Fibroblast of villous mesenchyme (primary cell): ENCODE measurements around the gene CBR1. TPM values are rescaled to one million over a fixed set of nuclear protein-coding genes. Genes with fewer than 3 reads are reported as not detected.

Experiments used
- DNase-seq: peaks from one replicate; pipeline ENCODE4 v3.0.0-alpha.2; 2010; ENCODE audit warnings: low read depth
- H3K4me3 ChIP-seq: 2 replicates; pipeline ENCODE4 v1.5.1; 2011; ENCODE audit warnings: low read depth, mild to moderate bottlenecking, low read length
- total RNA-seq: library from RNA; depleted of rRNA; stranded (reverse); fragments of >200 nt; gene quantifications from 2 replicates; pipeline ENCODE4 v1.2.3, GENCODE V29; 2012
- TF ChIP-seq, protein P1 (sequence below): IDR thresholded peaks from 2 replicates; pipeline ENCODE4 v1.5.1; 2012; ENCODE audit warnings: low read depth, mild to moderate bottlenecking, low read length; ENCODE audit not compliant: insufficient read depth

The CBR1 gene
- total RNA-seq, 1 donor: 80.7 TPM

DNA sequence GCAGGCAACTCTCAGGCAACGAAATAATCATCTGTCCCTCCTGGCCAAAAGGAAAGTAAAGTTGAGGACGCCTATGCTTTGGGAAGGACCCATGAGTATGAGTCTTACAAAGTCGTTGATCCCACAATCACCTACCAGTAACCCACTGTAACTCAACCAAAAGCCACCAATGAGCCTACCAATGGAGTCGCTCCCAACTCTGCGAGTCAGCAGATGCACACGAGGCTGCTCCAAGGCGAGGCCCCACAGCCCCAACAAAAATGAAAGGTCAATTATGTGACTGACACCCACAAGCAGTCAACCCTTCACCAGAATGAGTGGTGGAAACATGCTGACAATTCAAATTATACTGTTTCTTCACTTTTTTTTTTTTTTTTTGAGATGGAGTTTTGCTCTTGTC lies 21.5 kb upstream of the CBR1 start:
- H3K4me3 ChIP-seq: no peak overlapping the region
- DNase-seq: no peak
- TF ChIP-seq, protein P1, sequence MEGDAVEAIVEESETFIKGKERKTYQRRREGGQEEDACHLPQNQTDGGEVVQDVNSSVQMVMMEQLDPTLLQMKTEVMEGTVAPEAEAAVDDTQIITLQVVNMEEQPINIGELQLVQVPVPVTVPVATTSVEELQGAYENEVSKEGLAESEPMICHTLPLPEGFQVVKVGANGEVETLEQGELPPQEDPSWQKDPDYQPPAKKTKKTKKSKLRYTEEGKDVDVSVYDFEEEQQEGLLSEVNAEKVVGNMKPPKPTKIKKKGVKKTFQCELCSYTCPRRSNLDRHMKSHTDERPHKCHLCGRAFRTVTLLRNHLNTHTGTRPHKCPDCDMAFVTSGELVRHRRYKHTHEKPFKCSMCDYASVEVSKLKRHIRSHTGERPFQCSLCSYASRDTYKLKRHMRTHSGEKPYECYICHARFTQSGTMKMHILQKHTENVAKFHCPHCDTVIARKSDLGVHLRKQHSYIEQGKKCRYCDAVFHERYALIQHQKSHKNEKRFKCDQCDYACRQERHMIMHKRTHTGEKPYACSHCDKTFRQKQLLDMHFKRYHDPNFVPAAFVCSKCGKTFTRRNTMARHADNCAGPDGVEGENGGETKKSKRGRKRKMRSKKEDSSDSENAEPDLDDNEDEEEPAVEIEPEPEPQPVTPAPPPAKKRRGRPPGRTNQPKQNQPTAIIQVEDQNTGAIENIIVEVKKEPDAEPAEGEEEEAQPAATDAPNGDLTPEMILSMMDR: no peak

DNA sequence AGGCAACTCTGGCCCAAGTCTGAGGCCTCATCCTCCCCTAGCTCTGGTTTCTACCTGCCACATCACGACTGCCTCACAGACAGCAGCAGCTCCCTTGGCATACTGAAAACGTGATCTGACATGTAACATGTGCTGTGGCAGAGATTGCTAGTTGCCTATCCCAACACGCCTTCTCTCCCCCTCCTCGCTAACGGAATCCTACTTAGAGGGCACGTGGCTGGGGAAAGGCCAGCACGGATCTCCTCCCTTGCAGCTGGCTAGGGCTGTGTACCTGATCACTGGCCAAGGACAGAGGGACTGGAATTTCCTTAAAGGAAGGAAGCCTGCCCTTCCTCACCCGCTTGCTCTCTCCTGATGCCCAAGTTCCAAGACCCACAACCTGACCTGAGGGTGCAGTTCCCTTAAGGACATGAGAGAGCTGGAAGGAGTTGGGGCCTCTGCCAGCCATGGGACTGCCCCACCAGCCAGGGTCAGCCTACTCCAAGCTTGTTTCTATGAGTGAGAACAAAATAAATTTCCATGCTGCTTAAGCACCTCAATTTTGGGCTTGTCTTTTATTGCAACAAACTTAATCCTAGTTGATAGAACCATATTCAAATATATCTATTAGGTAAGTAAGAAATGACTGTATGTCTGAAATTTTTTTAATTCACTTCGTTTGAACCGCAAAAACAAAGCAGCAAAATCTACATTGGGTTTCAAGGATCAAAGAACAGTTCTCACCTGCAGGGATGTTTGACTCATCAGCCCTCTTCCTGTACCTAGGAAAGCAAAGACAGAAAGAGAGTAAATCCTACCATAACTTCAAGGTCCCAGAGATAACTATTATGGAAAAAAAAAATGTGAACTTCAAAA lies 16.7 kb upstream of the CBR1 start:
- TF ChIP-seq, protein P1: no peak
- H3K4me3 ChIP-seq: no peak overlapping the region
- DNase-seq: no peak

DNA sequence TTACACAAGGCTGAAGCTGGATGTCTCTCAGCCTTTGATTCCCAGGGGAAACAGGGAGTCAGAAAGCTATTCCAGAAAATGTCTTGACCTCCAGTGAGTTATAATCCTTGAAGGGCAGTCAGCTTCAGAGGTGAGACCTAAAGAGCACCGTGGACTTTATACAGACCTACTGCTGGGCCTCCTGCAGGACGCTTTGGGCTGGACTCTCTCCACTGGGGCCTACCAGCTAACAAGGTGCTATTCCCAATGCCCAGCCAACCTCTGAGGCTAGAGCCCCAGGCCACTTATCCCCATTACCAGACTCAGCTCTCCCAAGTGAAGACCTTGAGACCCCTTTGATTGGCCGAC lies 16.1 kb upstream of the CBR1 start:
- TF ChIP-seq, protein P1: no peak

DNA sequence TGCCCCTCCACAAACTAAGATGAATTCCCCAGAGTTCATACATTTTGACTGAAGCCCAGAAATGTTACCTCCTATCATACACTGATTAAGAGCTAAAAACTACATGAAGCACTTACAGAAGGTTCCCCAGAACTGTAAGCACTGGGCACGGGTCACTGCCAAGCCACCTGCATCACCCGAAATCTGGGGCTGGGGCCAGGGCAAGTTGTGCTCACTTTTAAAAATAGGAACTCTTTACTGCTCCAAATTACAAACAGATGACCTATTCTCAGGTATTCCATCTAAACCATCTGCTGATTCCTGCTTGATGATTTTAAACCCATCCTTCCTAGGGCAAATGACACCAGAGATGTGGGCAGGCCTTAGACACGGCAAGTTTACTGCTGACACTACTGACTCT lies 14.3 kb upstream of the CBR1 start:
- H3K4me3 ChIP-seq: no peak overlapping the region
- TF ChIP-seq, protein P1: no peak
- no peak for DNase-seq

More for the DNA sequence above, 16.1 kb upstream of the CBR1 start:
- no peak overlapping the region for H3K4me3 ChIP-seq
- no peak for DNase-seq

DNA sequence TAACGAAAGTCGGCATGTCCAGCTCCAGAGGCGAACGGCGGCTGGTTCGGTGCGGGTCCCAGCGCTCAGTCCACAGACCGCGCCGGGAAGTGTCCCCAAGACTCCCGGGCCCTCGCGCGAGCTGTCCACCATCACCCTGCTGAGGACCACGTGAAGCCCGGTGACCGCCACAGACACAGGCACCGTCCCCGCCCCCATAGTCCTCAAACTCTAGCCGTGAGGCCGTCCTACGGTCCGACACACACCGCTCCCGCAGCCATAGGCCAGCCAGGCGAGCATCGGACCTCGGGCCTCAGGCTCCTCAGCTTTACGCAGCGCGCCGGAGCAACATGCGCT lies 10.0 kb upstream of the CBR1 start:
- DNase-seq: no peak
- peak overlapping the region; percentile 71 for H3K4me3 ChIP-seq
- TF ChIP-seq, protein P1: no peak

DNA sequence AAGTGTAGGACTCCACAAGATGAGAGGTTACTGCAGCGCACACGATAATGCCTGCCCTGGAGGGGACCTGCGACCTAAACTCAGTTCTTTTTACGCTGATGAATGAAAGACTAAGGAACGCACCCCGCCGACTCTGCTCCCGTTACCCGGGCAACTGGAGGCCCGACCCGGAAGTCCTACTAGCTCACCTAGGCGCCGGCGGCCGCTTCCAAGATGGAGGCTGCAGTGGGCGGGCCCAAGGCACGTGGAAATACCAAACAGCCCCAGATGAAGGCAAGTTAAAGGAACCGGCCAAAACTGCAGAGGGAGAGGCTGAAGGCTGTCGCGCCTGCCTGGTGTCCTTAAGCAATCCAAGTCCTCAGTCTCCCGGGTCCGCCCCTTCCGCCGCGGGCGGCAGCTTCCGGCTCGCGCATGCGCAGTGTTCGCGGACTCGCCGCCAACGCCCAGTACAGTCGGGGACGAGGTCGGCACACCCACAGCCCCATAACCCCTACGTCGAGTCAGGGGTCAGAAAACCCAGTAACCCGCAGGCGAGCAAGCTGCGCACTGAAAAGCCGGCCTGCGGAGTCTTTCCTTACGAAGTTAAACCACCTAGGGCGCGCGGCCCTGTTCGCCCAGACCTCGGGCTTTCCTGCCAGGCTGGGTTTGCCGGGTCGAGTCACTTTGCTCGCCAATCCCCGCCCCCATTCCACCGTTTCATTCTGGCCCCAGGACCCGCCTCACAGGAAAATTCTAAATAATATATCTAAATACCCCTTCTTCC lies 9.5 kb upstream of the CBR1 start, which contains the start of gene SETD4:
Gene SETD4, minus strand, starts transcription at position 368 of the 763 bp plus-strand sequence. CDS start 1,638 bp downstream, outside the sequence.
- peak; percentile 91 for DNase-seq
- TF ChIP-seq, protein P1: no peak
- H3K4me3 ChIP-seq: peak within 1 kb of the TSS; percentile 71
